VCaP (cell line): ENCODE data around the gene FYTTD1.
A peak's percentile ranks its signal among the peaks of the same experiment; 100 is the strongest.
"Not testable (repeated sequence)": the region's sequence is repeated elsewhere in the genome, so short reads cannot be mapped to it uniquely, and the experiment has no call there.

Experiments used
- H3K27ac ChIP-seq: fragments of 450-650 bp; 2 replicates; pipeline ENCODE4 v1.5.1; 2017
- TF ChIP-seq, protein P1 (sequence below): fragments of 450-650 bp; conservative IDR thresholded peaks from 2 replicates; pipeline ENCODE4 v1.5.1; 2017; ENCODE audit warnings: mild to moderate bottlenecking, moderate library complexity

The FYTTD1 gene, protein sequence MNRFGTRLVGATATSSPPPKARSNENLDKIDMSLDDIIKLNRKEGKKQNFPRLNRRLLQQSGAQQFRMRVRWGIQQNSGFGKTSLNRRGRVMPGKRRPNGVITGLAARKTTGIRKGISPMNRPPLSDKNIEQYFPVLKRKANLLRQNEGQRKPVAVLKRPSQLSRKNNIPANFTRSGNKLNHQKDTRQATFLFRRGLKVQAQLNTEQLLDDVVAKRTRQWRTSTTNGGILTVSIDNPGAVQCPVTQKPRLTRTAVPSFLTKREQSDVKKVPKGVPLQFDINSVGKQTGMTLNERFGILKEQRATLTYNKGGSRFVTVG

DNA sequence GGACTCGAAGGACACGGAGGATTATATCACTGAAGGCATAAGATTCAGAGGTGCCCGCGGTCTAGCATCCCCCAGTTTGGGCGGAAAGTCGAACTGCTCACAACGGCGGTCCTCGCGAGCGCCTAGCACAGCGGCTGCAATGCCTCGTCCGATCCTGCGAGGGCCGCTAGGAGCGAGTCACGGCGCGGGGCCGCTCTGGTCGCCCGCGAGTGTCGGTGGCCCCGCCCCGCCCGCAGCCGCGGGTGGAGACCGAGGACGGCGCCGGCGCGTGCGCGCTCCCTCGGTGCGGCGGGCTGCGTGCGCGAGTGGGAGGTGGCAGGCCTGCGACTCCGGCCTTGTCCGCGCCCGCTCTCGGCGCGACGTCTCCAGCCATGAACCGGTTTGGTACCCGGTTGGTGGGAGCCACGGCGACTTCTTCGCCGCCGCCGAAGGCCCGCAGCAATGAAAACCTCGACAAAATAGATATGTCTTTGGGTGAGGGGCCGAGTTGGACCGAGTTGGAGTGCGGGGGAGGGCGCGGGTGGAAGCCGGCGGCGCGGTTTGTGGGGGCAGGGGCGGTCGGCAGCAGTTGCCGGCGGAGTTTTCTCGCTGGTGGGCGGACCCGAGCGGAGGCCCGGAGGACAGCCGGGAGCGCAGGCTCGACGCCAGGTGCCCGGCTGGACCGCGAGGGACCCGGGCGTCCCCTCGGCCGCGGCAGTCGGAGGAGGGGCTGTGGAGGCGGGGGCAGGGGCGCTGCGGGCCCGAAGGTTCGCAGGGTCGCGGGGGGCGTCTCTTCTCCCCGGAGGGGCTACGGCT, at the start of gene FYTTD1:
FYTTD1 (plus strand) TSS at position 283 of the 795 bp plus-strand sequence; CDS start at position 372, 89 bp downstream.
- TF ChIP-seq, protein P1, sequence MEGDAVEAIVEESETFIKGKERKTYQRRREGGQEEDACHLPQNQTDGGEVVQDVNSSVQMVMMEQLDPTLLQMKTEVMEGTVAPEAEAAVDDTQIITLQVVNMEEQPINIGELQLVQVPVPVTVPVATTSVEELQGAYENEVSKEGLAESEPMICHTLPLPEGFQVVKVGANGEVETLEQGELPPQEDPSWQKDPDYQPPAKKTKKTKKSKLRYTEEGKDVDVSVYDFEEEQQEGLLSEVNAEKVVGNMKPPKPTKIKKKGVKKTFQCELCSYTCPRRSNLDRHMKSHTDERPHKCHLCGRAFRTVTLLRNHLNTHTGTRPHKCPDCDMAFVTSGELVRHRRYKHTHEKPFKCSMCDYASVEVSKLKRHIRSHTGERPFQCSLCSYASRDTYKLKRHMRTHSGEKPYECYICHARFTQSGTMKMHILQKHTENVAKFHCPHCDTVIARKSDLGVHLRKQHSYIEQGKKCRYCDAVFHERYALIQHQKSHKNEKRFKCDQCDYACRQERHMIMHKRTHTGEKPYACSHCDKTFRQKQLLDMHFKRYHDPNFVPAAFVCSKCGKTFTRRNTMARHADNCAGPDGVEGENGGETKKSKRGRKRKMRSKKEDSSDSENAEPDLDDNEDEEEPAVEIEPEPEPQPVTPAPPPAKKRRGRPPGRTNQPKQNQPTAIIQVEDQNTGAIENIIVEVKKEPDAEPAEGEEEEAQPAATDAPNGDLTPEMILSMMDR: peak; percentile 70
- H3K27ac ChIP-seq: peak within 1 kb of the TSS; percentile 92

DNA sequence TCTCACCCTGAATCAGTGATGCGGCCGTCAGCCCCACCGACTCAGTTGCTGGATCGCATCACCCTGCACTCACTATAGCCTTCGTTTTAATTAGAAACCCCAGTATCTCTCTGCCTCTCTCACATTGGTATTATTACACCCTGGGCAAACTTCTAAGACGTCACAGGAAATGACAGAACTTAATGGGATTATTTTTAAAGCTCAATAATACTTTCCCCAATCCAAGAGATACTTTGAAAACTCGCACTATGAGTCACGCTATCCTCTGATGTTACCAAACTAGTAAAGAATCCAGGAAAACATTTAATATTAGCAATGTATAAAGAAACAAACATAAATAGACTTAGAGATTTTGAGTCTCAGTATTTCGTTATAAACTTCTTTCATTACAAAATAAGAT, 49.6 kb upstream of the FYTTD1 start:
- H3K27ac ChIP-seq: no peak overlapping the region
- TF ChIP-seq, protein P1: no peak

DNA sequence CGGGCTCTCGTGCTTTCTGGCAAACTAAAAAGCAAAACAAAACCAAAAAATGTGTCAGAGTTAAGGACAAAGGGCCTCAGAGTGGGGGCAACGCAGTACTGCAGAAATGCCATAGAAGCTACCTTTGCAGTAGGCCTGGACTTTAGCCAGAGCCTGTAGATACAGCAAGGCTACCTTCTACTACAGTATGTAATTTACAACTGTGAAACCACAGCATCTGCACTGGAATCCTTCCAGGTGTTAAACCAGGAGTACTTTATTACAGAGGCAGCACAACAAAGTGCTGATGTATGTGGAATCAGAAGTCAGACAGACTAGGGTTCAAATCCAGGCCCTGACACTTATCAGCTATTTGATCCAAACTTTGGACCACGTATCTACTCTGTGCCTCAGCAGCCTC, 47.8 kb upstream of the FYTTD1 start:
- TF ChIP-seq, protein P1: no peak
- no peak overlapping the region for H3K27ac ChIP-seq

DNA sequence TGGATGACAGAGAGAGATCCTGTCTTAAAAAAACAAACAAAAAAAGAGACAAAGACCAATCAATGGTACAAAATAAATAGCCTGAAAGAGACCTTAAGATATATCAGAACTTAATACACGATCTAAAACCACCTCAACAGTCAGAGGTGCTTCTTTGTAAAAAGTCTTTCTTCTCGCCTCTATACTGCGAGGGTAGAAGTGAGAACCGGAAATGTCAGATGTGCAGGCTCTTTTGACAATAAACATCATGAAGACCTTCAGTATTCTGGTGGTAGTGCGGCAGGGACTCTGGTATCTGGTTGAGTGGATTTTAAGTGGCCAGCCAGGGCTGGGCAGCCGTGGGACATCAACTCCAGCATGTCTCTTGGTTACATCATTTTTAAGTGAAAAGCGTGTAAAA, 43.0 kb upstream of the FYTTD1 start:
- TF ChIP-seq, protein P1: no peak

DNA sequence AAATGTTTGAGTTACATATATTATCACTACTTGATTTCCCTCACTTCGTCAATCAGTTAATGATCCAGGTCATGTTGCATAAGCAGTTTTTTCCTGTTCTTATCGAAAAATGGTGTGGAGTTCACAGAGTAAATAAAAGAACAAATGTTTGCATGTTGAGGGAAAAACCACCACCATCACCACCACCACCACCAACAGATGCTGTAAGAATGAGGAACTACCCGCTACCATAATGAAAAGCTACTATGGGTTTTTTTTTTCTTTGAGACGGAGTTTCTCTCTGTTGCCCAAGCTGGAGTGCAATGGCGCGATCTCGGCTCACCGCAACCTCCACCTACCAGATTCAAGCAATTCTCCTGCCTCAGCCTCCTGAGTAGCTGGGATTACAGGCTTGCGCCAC, 40.5 kb upstream of the FYTTD1 start:
- TF ChIP-seq, protein P1: no peak
- no peak overlapping the region for H3K27ac ChIP-seq

More for the DNA sequence above, 43.0 kb upstream of the FYTTD1 start:
- H3K27ac ChIP-seq: no peak overlapping the region

DNA sequence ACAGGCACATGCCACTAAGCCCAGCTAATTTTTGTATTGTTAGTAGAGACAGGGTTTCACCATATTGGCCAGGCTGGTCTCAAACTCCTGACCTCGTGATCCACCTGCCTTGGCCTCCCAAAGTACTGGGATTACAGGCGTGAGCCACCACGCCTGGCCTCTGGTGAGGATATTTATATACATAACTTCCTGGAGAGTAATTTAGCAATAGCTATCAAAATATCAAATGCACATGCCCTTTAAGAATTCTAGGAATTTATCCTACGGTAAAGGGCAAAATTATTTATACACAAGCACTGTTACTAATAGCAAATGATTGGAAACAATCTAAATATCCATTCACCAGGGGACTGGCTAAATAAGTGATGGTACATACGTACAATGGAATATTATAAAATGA, 38.7 kb upstream of the FYTTD1 start:
- H3K27ac ChIP-seq: not testable (repeated sequence)

DNA sequence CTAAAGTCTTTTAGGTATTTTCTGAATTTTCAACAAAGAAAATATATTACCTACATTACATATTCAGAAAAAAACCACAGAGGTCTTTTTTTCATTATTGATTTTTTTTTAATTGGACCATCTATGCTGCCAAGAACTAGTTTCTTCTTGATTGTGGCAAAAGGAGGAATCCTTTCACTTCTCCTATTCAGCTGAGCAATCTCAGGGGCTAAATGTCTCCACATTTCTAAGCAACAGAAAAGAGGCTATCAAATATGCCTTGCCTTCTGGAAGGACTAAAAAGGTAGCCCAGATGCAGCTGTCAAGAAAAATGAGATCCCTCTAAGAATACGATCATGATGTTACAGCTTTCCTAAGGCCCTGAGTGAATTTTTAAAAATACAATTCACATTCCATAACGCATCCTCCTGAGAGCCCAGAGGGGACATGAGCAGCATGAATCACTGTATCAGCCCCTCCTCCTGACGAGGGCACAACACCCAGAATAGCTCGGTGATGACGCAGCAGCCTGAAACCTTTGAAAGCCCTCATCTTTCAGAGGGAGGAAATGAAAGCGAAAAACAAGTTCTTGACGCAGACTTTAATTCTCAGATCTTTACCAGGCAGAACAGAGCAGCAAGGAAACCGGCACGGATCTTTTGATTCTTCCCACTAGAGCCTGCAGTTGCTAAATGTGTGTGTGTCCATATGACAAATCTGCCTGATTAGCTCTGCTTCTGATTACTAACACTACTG, 37.5 kb upstream of the FYTTD1 start:
- no peak overlapping the region for H3K27ac ChIP-seq
- TF ChIP-seq, protein P1: no peak
